H9 (cell line): ENCODE data around the gene ANXA2. TPM values are rescaled to one million over a fixed set of nuclear protein-coding genes. Genes with fewer than 3 reads are reported as not detected.

Source experiments
- DNase-seq: peaks from one replicate; pipeline ENCODE4 v3.0.0-alpha.2; 2017
- H2AFZ ChIP-seq: one replicate; pipeline ENCODE4 v1.6.1; 2013; ENCODE audit warnings: mild to moderate bottlenecking, low read length, control low read depth, moderate library complexity
- H2AK5ac ChIP-seq: 2 replicates; pipeline ENCODE4 v1.6.1; 2013; ENCODE audit warnings: low read length, control low read depth, mixed read lengths; ENCODE audit not compliant: insufficient read length
- H2BK120ac ChIP-seq: one replicate; pipeline ENCODE4 v1.6.1; 2013; ENCODE audit warnings: low read depth, mild to moderate bottlenecking, low read length, control low read depth, inconsistent platforms; ENCODE audit not compliant: poor library complexity, severe bottlenecking
- H2BK12ac ChIP-seq: 2 replicates; pipeline ENCODE4 v1.6.1; 2013; ENCODE audit warnings: low read length, control low read depth, mixed read lengths, low read depth; ENCODE audit not compliant: insufficient read length
- H2BK15ac ChIP-seq: 2 replicates; pipeline ENCODE4 v1.6.1; 2013; ENCODE audit warnings: low read depth, low read length, control low read depth
- H2BK20ac ChIP-seq: one replicate; pipeline ENCODE4 v1.6.1; 2013; ENCODE audit warnings: low read depth, mild to moderate bottlenecking, low read length, control low read depth, inconsistent platforms; ENCODE audit not compliant: poor library complexity, severe bottlenecking
- H2BK5ac ChIP-seq: 2 replicates; pipeline ENCODE4 v1.6.1; 2013; ENCODE audit warnings: low read length, control low read depth, mixed read lengths; ENCODE audit not compliant: insufficient read length
- H3K14ac ChIP-seq: 2 replicates; pipeline ENCODE4 v1.6.1; 2013; ENCODE audit warnings: low read length, control low read depth; ENCODE audit not compliant: insufficient read depth
- H3K18ac ChIP-seq: 2 replicates; pipeline ENCODE4 v1.6.1; 2013; ENCODE audit warnings: low read depth, mild to moderate bottlenecking, mixed read lengths, low read length, control low read depth; ENCODE audit not compliant: insufficient read length
- H3K23ac ChIP-seq: 2 replicates; pipeline ENCODE4 v1.6.1; 2013; ENCODE audit warnings: low read length, control low read depth, mixed read lengths, low read depth; ENCODE audit not compliant: insufficient read length
- H3K23me2 ChIP-seq: 2 replicates; pipeline ENCODE4 v1.6.1; 2013; ENCODE audit warnings: low read depth, mild to moderate bottlenecking, mixed read lengths, low read length, control low read depth; ENCODE audit not compliant: insufficient read length, poor library complexity, severe bottlenecking
- H3K27ac ChIP-seq: 2 replicates; pipeline ENCODE4 v1.5.1; 2013; ENCODE audit warnings: low read length, control low read depth, mixed read lengths, low read depth; ENCODE audit not compliant: insufficient read length
- H3K27me3 ChIP-seq: 2 replicates; pipeline ENCODE4 v1.6.1; 2013; ENCODE audit warnings: low read length, control low read depth, inconsistent platforms; ENCODE audit not compliant: insufficient read depth
- H3K4ac ChIP-seq: 2 replicates; pipeline ENCODE4 v1.6.1; 2013; ENCODE audit warnings: low read depth, mild to moderate bottlenecking, control low read depth, inconsistent platforms, low read length, moderate library complexity
- H3K4me1 ChIP-seq: 2 replicates; pipeline ENCODE4 v1.6.1; 2013; ENCODE audit warnings: low read length, control low read depth, inconsistent platforms; ENCODE audit not compliant: insufficient read depth
- H3K4me2 ChIP-seq: 2 replicates; pipeline ENCODE4 v1.6.1; 2013; ENCODE audit warnings: low read length, control low read depth, mixed read lengths; ENCODE audit not compliant: insufficient read length, insufficient read depth
- H3K56ac ChIP-seq: 2 replicates; pipeline ENCODE4 v1.6.1; 2013; ENCODE audit warnings: low read depth, mild to moderate bottlenecking, mixed read lengths, low read length, control low read depth; ENCODE audit not compliant: insufficient read length
- H3K79me1 ChIP-seq: 2 replicates; pipeline ENCODE4 v1.6.1; 2013; ENCODE audit warnings: low read depth, mild to moderate bottlenecking, moderate library complexity, low read length, control low read depth, inconsistent platforms; ENCODE audit not compliant: insufficient read depth, poor library complexity, severe bottlenecking
- H3K79me2 ChIP-seq: 2 replicates; pipeline ENCODE4 v1.6.1; 2013; ENCODE audit warnings: low read length, control low read depth, inconsistent platforms; ENCODE audit not compliant: insufficient read depth
- H3K9ac ChIP-seq: 2 replicates; pipeline ENCODE4 v1.6.1; 2013; ENCODE audit warnings: low read length, control low read depth, mixed read lengths; ENCODE audit not compliant: insufficient read length; ENCODE audit errors: extremely low read depth
- H3K9me3 ChIP-seq: one replicate; pipeline ENCODE4 v1.6.1; 2013; ENCODE audit warnings: low read depth, low read length, inconsistent platforms; ENCODE audit not compliant: control insufficient read depth
- H3T11ph ChIP-seq: one replicate; pipeline ENCODE4 v1.6.1; 2013; ENCODE audit warnings: mild to moderate bottlenecking, low read length, control low read depth, inconsistent platforms
- H4K20me1 ChIP-seq: one replicate; pipeline ENCODE4 v1.6.1; 2013; ENCODE audit not compliant: control insufficient read depth, insufficient read length, insufficient read depth
- H4K5ac ChIP-seq: 2 replicates; pipeline ENCODE4 v1.6.1; 2013; ENCODE audit warnings: low read depth, mild to moderate bottlenecking, mixed read lengths, low read length, control low read depth; ENCODE audit not compliant: insufficient read length
- H4K8ac ChIP-seq: replicated peaks from 2 replicates; pipeline ENCODE4 v1.6.1; 2013; ENCODE audit warnings: low read length, control low read depth, mixed read lengths, low read depth; ENCODE audit not compliant: insufficient read length
- H4K91ac ChIP-seq: 2 replicates; pipeline ENCODE4 v1.6.1; 2013; ENCODE audit warnings: low read depth, mild to moderate bottlenecking, moderate library complexity, mixed read lengths, low read length, control low read depth; ENCODE audit not compliant: insufficient read length
- H3K27ac Mint-ChIP-seq, 3 experiments: 2 replicates in 2 of 3; 3 replicates in 1 of 3; pipeline ENCODE4 v1.8.0; 2020 to 2021; ENCODE audit warnings: mixed read lengths in 3 of 3, mild to moderate bottlenecking in 1 of 3, moderate library complexity in 1 of 3
- H3K27me3 Mint-ChIP-seq: 2 replicates; pipeline ENCODE4 v1.8.0; 2021; ENCODE audit warnings: low read depth, mild to moderate bottlenecking, moderate library complexity, mixed read lengths
- H3K36me3 Mint-ChIP-seq, 3 experiments: 2 replicates in 2 of 3; 3 replicates in 1 of 3; pipeline ENCODE4 v1.8.0; 2020 to 2021; ENCODE audit warnings: low read depth in 3 of 3, mixed read lengths in 3 of 3; ENCODE audit not compliant: insufficient read depth in 1 of 3
- H3K4me1 Mint-ChIP-seq, 2 experiments: 2 replicates each; pipeline ENCODE4 v1.8.0; 2020; ENCODE audit warnings: mixed read lengths in 2 of 2
- H3K4me3 Mint-ChIP-seq, 2 experiments: 2 replicates in 1 of 2; 3 replicates in 1 of 2; pipeline ENCODE4 v1.8.0; 2020 to 2021; ENCODE audit warnings: mild to moderate bottlenecking in 2 of 2, mixed read lengths in 2 of 2, moderate library complexity in 1 of 2
- H3K9me3 Mint-ChIP-seq, 2 experiments: 2 replicates in 1 of 2; 3 replicates in 1 of 2; pipeline ENCODE4 v1.8.0; 2020; ENCODE audit warnings: mild to moderate bottlenecking in 2 of 2, mixed read lengths in 2 of 2, moderate library complexity in 1 of 2
- WGBS: extraction: QIAGEN DNeasy Blood & Tissue Kit; methylation state at CpG from one replicate; pipeline ENCODE4 v1.1.7; 2013; ENCODE audit warnings: missing lambda C conversion rate, low lambda C conversion rate, mixed read lengths; ENCODE audit not compliant: insufficient read length; ENCODE audit errors: extremely low coverage; 5-methylcytosine and 5-hydroxymethylcytosine counted together
- total RNA-seq: library from RNA; stranded (reverse); gene quantifications from 2 replicates; pipeline ENCODE4 v1.2.1, GENCODE V29; 2021
- TF ChIP-seq, protein P1 (sequence below): fragments of 200-600 bp; sonication (generic); conservative IDR thresholded peaks from 3 replicates; pipeline ENCODE4 v1.8.0; 2021; ENCODE audit warnings: antibody characterized with exemption, mild to moderate bottlenecking

Gene ANXA2
- total RNA-seq, 1 experiment from 2014 or later: 126 TPM

DNA sequence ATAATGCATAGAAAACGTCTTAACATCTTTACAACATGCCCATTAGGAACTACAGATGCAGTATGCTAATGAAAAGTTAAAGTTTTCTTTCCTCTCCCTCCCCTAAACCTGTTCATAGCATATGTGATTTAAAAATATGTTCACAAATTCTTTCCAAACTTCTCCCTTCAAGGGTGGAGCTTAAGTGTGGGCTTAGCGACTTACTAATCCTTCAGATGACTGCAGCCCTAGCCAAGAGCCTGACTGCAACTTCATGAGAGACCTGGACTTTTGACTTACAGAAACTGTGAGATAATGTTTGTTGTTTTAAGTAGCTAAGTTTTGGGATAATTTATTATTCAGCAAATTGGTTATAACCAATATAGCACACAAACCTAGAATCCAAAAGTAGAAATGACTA, 22.0 kb upstream of the ANXA2 start:
- H2AFZ ChIP-seq: no peak overlapping the region
- H3K27me3 Mint-ChIP-seq: no peaks in the 10 kb centered on the region
- H3K23ac ChIP-seq: no peak overlapping the region
- no CpG with 5 or more reads among the region's 2 CpGs for WGBS
- H2AK5ac ChIP-seq: no peak overlapping the region
- H2BK120ac ChIP-seq: no peak overlapping the region
- H4K5ac ChIP-seq: no peak overlapping the region
- no peak overlapping the region for H3K56ac ChIP-seq
- no peak overlapping the region for H3K4me3 Mint-ChIP-seq
- H3K9me3 ChIP-seq: no peaks in the 10 kb centered on the region
- H4K91ac ChIP-seq: no peak overlapping the region
- no peak overlapping the region for H3K14ac ChIP-seq
- H4K20me1 ChIP-seq: no peaks in the 10 kb centered on the region
- H3T11ph ChIP-seq: no peak overlapping the region
- no peak overlapping the region for H3K4me2 ChIP-seq
- H3K79me1 ChIP-seq: no peaks in the 10 kb centered on the region
- TF ChIP-seq, protein P1, sequence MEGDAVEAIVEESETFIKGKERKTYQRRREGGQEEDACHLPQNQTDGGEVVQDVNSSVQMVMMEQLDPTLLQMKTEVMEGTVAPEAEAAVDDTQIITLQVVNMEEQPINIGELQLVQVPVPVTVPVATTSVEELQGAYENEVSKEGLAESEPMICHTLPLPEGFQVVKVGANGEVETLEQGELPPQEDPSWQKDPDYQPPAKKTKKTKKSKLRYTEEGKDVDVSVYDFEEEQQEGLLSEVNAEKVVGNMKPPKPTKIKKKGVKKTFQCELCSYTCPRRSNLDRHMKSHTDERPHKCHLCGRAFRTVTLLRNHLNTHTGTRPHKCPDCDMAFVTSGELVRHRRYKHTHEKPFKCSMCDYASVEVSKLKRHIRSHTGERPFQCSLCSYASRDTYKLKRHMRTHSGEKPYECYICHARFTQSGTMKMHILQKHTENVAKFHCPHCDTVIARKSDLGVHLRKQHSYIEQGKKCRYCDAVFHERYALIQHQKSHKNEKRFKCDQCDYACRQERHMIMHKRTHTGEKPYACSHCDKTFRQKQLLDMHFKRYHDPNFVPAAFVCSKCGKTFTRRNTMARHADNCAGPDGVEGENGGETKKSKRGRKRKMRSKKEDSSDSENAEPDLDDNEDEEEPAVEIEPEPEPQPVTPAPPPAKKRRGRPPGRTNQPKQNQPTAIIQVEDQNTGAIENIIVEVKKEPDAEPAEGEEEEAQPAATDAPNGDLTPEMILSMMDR: no peak
- no peak overlapping the region for H3K4ac ChIP-seq
- no peak overlapping the region for H3K27ac ChIP-seq
- no peaks in the 10 kb centered on the region for H3K27me3 ChIP-seq
- H2BK15ac ChIP-seq: no peak overlapping the region
- no peak overlapping the region for H2BK12ac ChIP-seq
- peaks cover 5 to 9% (median 7%) of the 10 kb centered on the region in 3 experiments; a peak in 6 of 7 replicates for H3K36me3 Mint-ChIP-seq
- H3K4me1 ChIP-seq: no peaks in the 10 kb centered on the region
- no peak for DNase-seq
- H3K9me3 Mint-ChIP-seq: no peaks in the 10 kb centered on the region
- no peak overlapping the region for H4K8ac ChIP-seq
- no peaks in the 10 kb centered on the region for H3K23me2 ChIP-seq
- H2BK5ac ChIP-seq: no peak overlapping the region
- H3K4me1 Mint-ChIP-seq: peaks cover 7 to 12% of the 10 kb centered on the region in 2 experiments; a peak in 2 of 4 replicates
- no peak overlapping the region for H3K27ac Mint-ChIP-seq
- no peak overlapping the region for H3K18ac ChIP-seq
- H2BK20ac ChIP-seq: no peak overlapping the region
- H3K79me2 ChIP-seq: no peaks in the 10 kb centered on the region
- H3K9ac ChIP-seq: no peak overlapping the region
